Measurements from ENCODE around the gene ZFP3. TPM values are rescaled to one million over a fixed set of nuclear protein-coding genes. Genes with fewer than 3 reads are reported as not detected.
"Not testable (repeated sequence)": the region's sequence is repeated elsewhere in the genome, so short reads cannot be mapped to it uniquely, and the experiment has no call there.

The ZFP3 gene
- total and polyA plus RNA-seq, 12 donors = 3.1 to 14.6 (median 11.7) TPM

DNA sequence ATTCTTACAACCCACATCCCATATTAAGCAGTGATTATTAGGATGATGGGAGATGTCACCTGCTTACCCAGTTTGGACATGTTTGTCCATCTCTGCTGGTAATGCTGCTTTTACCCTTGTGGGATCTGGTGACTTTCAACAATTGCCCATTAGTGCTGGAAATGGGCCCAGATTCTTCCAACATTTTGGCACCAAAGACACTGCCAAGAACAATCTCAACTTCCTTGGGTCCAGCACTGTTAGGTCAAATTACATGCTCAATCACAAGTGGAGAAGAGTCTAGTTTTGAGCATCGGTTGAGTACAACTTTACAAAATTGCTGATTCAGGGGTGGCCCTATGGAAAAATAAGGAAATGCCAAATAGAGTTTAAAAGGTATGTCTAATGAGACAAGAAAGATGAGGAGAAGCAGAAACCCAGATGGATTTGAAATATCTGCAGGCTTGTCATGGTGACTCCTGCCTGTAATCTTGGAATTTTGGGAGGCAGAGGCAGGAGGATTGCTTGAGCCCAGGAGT lies 13.0 kb upstream of the ZFP3 start:
- DNase-seq (no peak), ATAC-seq (no peak)
- no peaks in the 10 kb centered on the region for H3K9me3 ChIP-seq
- intact Hi-C loops (cut with DNase I) = loop anchor here in 2 of 10 donors (10.0 kb wide), 1 partner anchor 150 kb away; no protein-coding TSS in a partner anchor
- H3K4me1 ChIP-seq = no peaks in the 10 kb centered on the region
- no peak overlapping the region for H3K4me3 ChIP-seq
- WGBS, 2 donors = 60% methylated on average over 1 of the region's 1 CpG
- H3K36me3 ChIP-seq = no peaks in the 10 kb centered on the region
- H3K27me3 ChIP-seq = peaks cover 0 to 4% (median 0%) of the 10 kb centered on the region in 7 donors
- no peak overlapping the region for H3K27ac ChIP-seq
- TF ChIP-seq CTCF (IDR thresholded peaks at IDR 0.05) = no peak

DNA sequence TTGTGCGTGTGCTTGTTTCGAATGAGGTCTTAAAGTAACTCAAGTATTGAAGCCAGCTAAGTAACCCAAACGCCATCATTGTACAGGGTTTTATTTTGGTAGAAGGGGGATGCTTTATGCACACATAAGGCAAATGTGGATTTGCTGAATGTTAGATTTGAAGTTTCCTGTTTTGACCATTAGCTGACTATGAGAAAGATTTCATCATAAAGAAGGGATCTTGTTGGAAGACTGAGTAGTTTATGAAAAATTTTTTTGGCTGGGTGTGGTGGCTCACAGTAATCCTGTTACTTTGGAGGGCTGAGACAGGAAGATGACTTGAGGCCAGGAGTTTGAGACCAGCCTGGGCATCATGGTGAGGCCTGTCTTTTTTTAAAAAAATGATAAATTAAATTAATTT lies 10.0 kb upstream of the ZFP3 start:
- DNase-seq (no peak), ATAC-seq (no peak)
- Histone ChIP-seq H3K4me3 (no peak overlapping the region), H3K9me3 (no peaks in the 10 kb centered on the region), H3K4me1 (no peaks in the 10 kb centered on the region), H3K36me3 (no peaks in the 10 kb centered on the region), H3K27ac (no peak overlapping the region), H3K27me3 (peaks cover 0 to 5% (median 0%) of the 10 kb centered on the region in 7 donors)
- intact Hi-C loops (cut with DNase I) = loop anchor here in 2 of 10 donors (10.0 kb wide), 1 partner anchor 153 kb away; no protein-coding TSS in a partner anchor
- no peak for TF ChIP-seq CTCF (IDR thresholded peaks at IDR 0.05)
- 84 to 91% methylated on average over 3 of the region's 3 CpGs for WGBS, 2 donors

DNA sequence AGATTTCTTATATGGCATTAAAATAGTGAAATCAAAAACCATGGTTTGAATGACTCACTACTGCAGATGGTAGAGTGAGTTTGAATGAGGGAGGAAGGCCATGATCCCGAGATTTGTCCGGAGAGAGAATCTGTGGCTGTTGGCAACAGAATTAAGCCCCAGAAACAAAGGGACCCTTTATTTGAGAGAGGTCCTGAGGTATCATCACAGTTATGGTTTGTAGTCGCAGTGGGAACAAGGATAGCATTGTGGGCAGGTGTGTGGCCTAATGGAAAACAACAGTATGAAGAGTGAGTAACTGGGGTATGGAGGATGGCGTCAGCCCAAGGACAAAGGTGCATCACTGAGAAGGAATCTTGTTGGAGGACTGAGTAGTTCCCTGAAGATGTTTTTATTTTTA lies 8.5 kb upstream of the ZFP3 start:
- Histone ChIP-seq H3K27me3 (peaks cover 0 to 4% (median 0%) of the 10 kb centered on the region in 7 donors), H3K9me3 (no peaks in the 10 kb centered on the region), H3K4me3 (no peak overlapping the region), H3K27ac (no peak overlapping the region), H3K4me1 (no peaks in the 10 kb centered on the region), H3K36me3 (no peaks in the 10 kb centered on the region)
- intact Hi-C loops (cut with DNase I) = loop anchor here in 2 of 10 donors (10.0 kb wide), 1 partner anchor 155 kb away; no protein-coding TSS in a partner anchor
- ATAC-seq = no peak
- TF ChIP-seq CTCF (IDR thresholded peaks at IDR 0.05) = no peak
- WGBS, 2 donors = 81 to 86% methylated on average over 4 of the region's 4 CpGs
- DNase-seq = no peak

DNA sequence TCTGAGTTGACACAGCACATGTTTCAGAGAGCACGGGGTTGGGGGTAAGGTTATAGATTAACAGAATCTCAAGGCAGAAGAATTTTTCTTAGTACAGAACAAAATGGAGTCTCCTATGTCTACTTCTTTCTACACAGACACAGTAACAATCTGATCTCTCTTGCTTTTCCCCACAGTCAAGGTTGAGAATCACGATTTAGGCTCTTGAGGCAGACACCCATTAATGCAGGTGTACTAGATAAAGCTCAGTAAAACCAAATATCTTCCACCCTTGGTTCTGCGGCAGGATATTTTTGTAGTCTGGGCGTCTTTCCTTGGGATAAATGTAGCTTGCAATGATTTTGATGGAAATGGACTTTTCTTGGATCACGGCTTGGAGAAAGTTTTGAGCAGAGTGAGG lies 2.8 kb upstream of the ZFP3 start:
- intact Hi-C loops (cut with DNase I); H3K27me3 ChIP-seq; DNase-seq; H3K4me3 ChIP-seq; ATAC-seq; H3K27ac ChIP-seq; H3K9me3 ChIP-seq; H3K36me3 ChIP-seq: not testable (repeated sequence)
- 89 to 93% methylated on average over 4 of the region's 5 CpGs for WGBS, 2 donors
- H3K4me1 ChIP-seq = peaks cover 2 to 30% (median 18%) of the 10 kb centered on the region in 9 donors

GRCh38 chr17:5077275-5077674 lies 992 bp upstream of the ZFP3 start:
- DNase-seq; intact Hi-C loops (cut with DNase I); H3K36me3 ChIP-seq; H3K27me3 ChIP-seq; H3K9me3 ChIP-seq: not testable (repeated sequence)
- H3K4me1 ChIP-seq = peaks cover 2 to 39% (median 18%) of the 10 kb centered on the region in 9 donors
- ATAC-seq = peak in 1 of 8 donors; percentile 3
- peak overlapping the region in 8 of 10 donors; percentile 62 to 91 (median 88) for H3K4me3 ChIP-seq
- peak overlapping the region in 7 of 10 donors; percentile 79 to 94 (median 91) for H3K27ac ChIP-seq
- 97 to 98% methylated on average over 24 of the region's 24 CpGs for WGBS, 2 donors
